Psoas muscle (tissue), 8 donors: ENCODE data around the gene CTF1. TPM values are rescaled to one million over a fixed set of nuclear protein-coding genes. Genes with fewer than 3 reads are reported as not detected.

Experiments used
- ATAC-seq, 4 donors: fragments of 200-7000 bp; cut with Tn5 transposase; one replicate each; pipeline ENCODE4 v1.9.1; 2020; ENCODE audit warnings: moderate library complexity in 3 of 4, mild to moderate bottlenecking in 2 of 4
- DNase-seq, 2 donors: peaks; one replicate each; pipeline ENCODE4 v3.0.0-alpha.2; 2020
- H3K27ac ChIP-seq: fragments of 200-600 bp; one replicate; pipeline ENCODE4 v1.8.0; 2022
- H3K27me3 ChIP-seq, 3 donors: fragments of 200-600 bp in 1 of 3; one replicate each; pipeline versions ENCODE4 v1.6.1 to v1.8.0; 2013 to 2022; ENCODE audit warnings: low read length in 2 of 3, mild to moderate bottlenecking in 2 of 3, moderate library complexity in 1 of 3; ENCODE audit not compliant: insufficient read depth in 3 of 3
- H3K36me3 ChIP-seq, 2 donors: fragments of 200-600 bp in 1 of 2; one replicate each; pipeline versions ENCODE4 v1.6.1 to v1.8.0; 2013 to 2022; ENCODE audit warnings: low read depth in 1 of 2, mild to moderate bottlenecking in 1 of 2, moderate library complexity in 1 of 2; ENCODE audit not compliant: insufficient read depth in 1 of 2
- H3K4me1 ChIP-seq: fragments of 200-600 bp; one replicate; pipeline ENCODE4 v1.8.0; 2022
- H3K4me3 ChIP-seq: fragments of 200-600 bp; one replicate; pipeline ENCODE4 v1.8.0; 2022; ENCODE audit warnings: mild to moderate bottlenecking
- H3K9me3 ChIP-seq: fragments of 200-600 bp; one replicate; pipeline ENCODE4 v1.8.0; 2022
- WGBS, 3 donors: extraction: QIAGEN DNeasy Blood & Tissue Kit; methylation state at CpG; one replicate each; pipeline versions ENCODE4 v1.1.6 to v1.1.7; 2013; 5-methylcytosine and 5-hydroxymethylcytosine counted together
- intact Hi-C, 2 donors: fragments of 100-400 bp; cut with DNase I; formaldehyde crosslinking; loops; one replicate each; pipeline versions ENCODE4 v1.11.0 to v1.14.2; 2022
- polyA plus RNA-seq, 3 donors: library from polyadenylated mRNA; stranded (reverse); fragments of 200-250 nt; gene quantifications; one replicate each; pipeline ENCODE4 v1.2.3, GENCODE V29; 2013
- total RNA-seq, 4 donors: library from RNA; stranded (reverse); fragmentation: NEBNext Ultra II Directional in 2 of 4; extraction: Animal tissue kit (Norgen Biotek cat#: 25700) in 2 of 4; gene quantifications; one replicate each; pipeline versions ENCODE4 v1.2.1 to v1.2.4, GENCODE V29; 2021 to 2023
- TF ChIP-seq, protein P1 (sequence below): fragments of 200-600 bp; IDR thresholded peaks from one replicate; pipeline ENCODE4 v1.8.0; 2022; ENCODE audit warnings: antibody characterized with exemption
- donor health status: healthy with polysubstance abuse.
- donor health status: DM: no; HTN: no; CAD: no; lungs with moderate emphysema.
- donor health status: Bipolar disorder and iron deficiency.
- donor health status: healthy.
- donor health status: DM: yes; HTN: yes; CAD: no.
- donor health status: DM: no; HTN: no; CAD: no.
- donor health status: DM: no; HTN: no; CAD: no.
- donor health status: DM: yes; HTN: yes; CAD: no.

Gene CTF1
- total and polyA plus RNA-seq, 7 donors = 4.9 to 16.6 (median 8.5) TPM

DNA sequence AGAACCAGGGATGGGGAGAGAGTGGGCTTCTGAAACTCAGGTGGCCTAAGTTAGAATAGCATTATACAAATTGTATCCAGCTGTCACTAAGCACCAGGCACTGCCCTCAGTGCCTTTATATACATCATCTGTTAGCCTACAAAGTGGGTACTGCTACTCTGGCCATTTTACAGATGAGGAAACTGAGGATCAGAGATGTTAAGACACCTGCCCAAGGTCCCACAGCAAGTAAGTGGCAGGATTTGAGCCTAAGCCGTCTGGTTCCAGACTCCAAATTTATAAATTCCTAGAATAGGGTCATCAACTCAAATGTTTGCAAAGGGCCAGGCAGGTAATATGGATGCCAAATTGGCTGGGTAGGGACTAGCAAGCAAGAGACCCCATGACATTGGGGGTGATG lies 54.8 kb downstream of the CTF1 start:
- Histone ChIP-seq H3K4me3 (no peak overlapping the region), H3K4me1 (peaks cover 19% of the 10 kb centered on the region), H3K27ac (peak overlapping the region; percentile 91), H3K9me3 (no peaks in the 10 kb centered on the region), H3K36me3 (no peaks in the 10 kb centered on the region), H3K27me3 (no peaks in the 10 kb centered on the region)
- intact Hi-C loops = no loop called here
- ATAC-seq (no peak), DNase-seq (no peak)
- TF ChIP-seq, protein P1, sequence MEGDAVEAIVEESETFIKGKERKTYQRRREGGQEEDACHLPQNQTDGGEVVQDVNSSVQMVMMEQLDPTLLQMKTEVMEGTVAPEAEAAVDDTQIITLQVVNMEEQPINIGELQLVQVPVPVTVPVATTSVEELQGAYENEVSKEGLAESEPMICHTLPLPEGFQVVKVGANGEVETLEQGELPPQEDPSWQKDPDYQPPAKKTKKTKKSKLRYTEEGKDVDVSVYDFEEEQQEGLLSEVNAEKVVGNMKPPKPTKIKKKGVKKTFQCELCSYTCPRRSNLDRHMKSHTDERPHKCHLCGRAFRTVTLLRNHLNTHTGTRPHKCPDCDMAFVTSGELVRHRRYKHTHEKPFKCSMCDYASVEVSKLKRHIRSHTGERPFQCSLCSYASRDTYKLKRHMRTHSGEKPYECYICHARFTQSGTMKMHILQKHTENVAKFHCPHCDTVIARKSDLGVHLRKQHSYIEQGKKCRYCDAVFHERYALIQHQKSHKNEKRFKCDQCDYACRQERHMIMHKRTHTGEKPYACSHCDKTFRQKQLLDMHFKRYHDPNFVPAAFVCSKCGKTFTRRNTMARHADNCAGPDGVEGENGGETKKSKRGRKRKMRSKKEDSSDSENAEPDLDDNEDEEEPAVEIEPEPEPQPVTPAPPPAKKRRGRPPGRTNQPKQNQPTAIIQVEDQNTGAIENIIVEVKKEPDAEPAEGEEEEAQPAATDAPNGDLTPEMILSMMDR = no peak
- WGBS, 3 donors = 70 to 78% (median 75%) methylated on average over 1 of the region's 1 CpG

DNA sequence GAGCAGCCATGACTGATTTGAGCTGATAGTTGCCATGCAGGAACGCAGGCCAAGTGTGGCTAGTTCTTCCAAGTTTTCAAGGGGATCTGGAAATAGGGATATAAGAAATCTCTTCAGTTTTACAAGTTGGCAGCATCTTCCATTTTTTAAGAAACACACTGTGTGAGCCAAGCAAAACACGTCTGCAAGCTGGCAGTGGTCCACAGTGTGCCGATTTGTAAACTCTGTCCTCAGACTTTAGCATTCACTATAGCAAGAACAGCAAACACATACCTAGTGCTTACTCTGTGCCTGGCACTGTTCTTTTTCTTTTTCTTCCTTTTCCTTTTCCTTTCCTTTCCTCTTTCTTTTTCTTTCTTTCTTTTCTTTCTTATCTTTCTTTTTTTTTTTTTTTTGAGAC lies 55.3 kb downstream of the CTF1 start:
- intact Hi-C loops = no loop called here
- Histone ChIP-seq H3K36me3 (no peaks in the 10 kb centered on the region), H3K27me3 (no peaks in the 10 kb centered on the region), H3K4me3 (no peak overlapping the region), H3K9me3 (no peaks in the 10 kb centered on the region), H3K27ac (peak overlapping the region; percentile 91), H3K4me1 (peaks cover 23% of the 10 kb centered on the region)
- ATAC-seq (no peak), DNase-seq (peak; percentile 74 to 81)
- 17 to 33% (median 26%) methylated on average over 3 of the region's 3 CpGs for WGBS, 3 donors
- TF ChIP-seq, protein P1 = no peak

DNA sequence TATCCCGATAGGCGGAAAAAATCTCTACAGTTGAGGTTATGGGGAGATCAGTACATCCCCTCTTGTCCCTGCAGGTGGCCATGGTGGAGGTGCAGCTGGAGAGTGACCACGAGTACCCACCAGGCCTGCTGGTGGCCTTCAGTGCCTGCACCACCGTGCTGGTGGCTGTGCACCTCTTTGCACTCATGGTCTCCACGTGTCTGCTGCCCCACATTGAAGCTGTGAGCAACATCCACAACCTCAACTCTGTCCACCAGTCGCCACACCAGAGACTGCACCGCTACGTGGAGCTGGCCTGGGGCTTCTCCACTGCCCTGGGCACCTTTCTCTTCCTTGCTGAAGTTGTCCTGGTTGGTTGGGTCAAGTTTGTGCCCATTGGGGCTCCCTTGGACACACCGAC lies 56.7 kb downstream of the CTF1 start:
- no peaks in the 10 kb centered on the region for H3K9me3 ChIP-seq
- no peaks in the 10 kb centered on the region for H3K36me3 ChIP-seq
- H3K27me3 ChIP-seq = no peaks in the 10 kb centered on the region
- DNase-seq = no peak
- 80 to 86% (median 83%) methylated on average over 9 of the region's 9 CpGs for WGBS, 3 donors
- intact Hi-C loops = no loop called here
- no peak for ATAC-seq
- TF ChIP-seq, protein P1 = no peak
- no peak overlapping the region for H3K4me3 ChIP-seq
- H3K27ac ChIP-seq = peak overlapping the region; percentile 5
- H3K4me1 ChIP-seq = peaks cover 25% of the 10 kb centered on the region

Other genes starting within 250 kb of the CTF1 start
- gene PRR14, start 245.7 kb upstream of the CTF1 start, total RNA-seq = 10 to 100 TPM; 13.4 to 26.4 (median 15.9) TPM
- gene PRR14, start 245.7 kb upstream of the CTF1 start, polyA plus RNA-seq = 10 to 100 TPM; 23.8 to 26.8 (median 25.5) TPM
- 10 to 100 TPM; 31.2 to 58.5 (median 38.6) TPM for gene FBRS, start 238.2 kb upstream of the CTF1 start, total RNA-seq
- 10 to 100 TPM; 24.8 to 35.5 (median 29.3) TPM for gene FBRS, start 238.2 kb upstream of the CTF1 start, polyA plus RNA-seq
- gene SRCAP, start 197.4 kb upstream of the CTF1 start, total RNA-seq = 10 to 100 TPM; 37.8 to 50.1 (median 45.2) TPM
- 10 to 100 TPM in 1 of 3 donors, 1 to 10 TPM in 2; 4.4 to 32.7 (median 4.5) TPM for gene SRCAP, start 197.4 kb upstream of the CTF1 start, polyA plus RNA-seq
- gene PHKG2, start 148.2 kb upstream of the CTF1 start, total RNA-seq = 10 to 100 TPM; 10.1 to 13.5 (median 12.9) TPM
- 10 to 100 TPM; 13.2 to 21.3 (median 13.8) TPM for gene PHKG2, start 148.2 kb upstream of the CTF1 start, polyA plus RNA-seq
- gene CFAP119, start 134.6 kb upstream of the CTF1 start, total RNA-seq = 1 to 10 TPM in 1 of 4 donors, under 1 TPM in 3; 0.52 to 2.4 (median 0.78) TPM
- gene CFAP119, start 134.6 kb upstream of the CTF1 start, polyA plus RNA-seq = 1 to 10 TPM in 1 of 3 donors, under 1 TPM in 2; 0.48 to 3.0 (median 0.63) TPM
- gene RNF40, start 134.3 kb upstream of the CTF1 start, total RNA-seq = 10 to 100 TPM; 26.8 to 49.1 (median 36.5) TPM
- 10 to 100 TPM; 29.1 to 42.2 (median 33.2) TPM for gene RNF40, start 134.3 kb upstream of the CTF1 start, polyA plus RNA-seq
- 10 to 100 TPM in 3 of 4 donors, 1 to 10 TPM in 1; 5.3 to 15.9 (median 13.1) TPM for gene ZNF629, start 109.4 kb upstream of the CTF1 start, total RNA-seq
- gene ZNF629, start 109.4 kb upstream of the CTF1 start, polyA plus RNA-seq = 1 to 10 TPM; 1.5 to 7.8 (median 4.4) TPM
- 10 to 100 TPM; 13.9 to 18.1 (median 15.1) TPM for gene BCL7C, start 2.5 kb upstream of the CTF1 start, total RNA-seq
- 10 to 100 TPM; 18.9 to 40.9 (median 30.2) TPM for gene BCL7C, start 2.5 kb upstream of the CTF1 start, polyA plus RNA-seq
- gene FBXL19, start 27.0 kb downstream of the CTF1 start, total RNA-seq = 1 to 10 TPM; 3.4 to 4.2 (median 4.1) TPM
- 1 to 10 TPM; 2.8 to 5.4 (median 2.8) TPM for gene FBXL19, start 27.0 kb downstream of the CTF1 start, polyA plus RNA-seq
- 1 to 10 TPM; 3.6 to 5.8 (median 5.5) TPM for gene ORAI3, start 52.5 kb downstream of the CTF1 start, total RNA-seq
- gene ORAI3, start 52.5 kb downstream of the CTF1 start, polyA plus RNA-seq = 1 to 10 TPM; 3.5 to 6.0 (median 4.0) TPM
- 10 to 100 TPM; 13.3 to 19.0 (median 16.2) TPM for gene SETD1A, start 61.1 kb downstream of the CTF1 start, total RNA-seq
- gene SETD1A, start 61.1 kb downstream of the CTF1 start, polyA plus RNA-seq = 10 to 100 TPM in 1 of 3 donors, 1 to 10 TPM in 2; 7.9 to 15.9 (median 9.4) TPM
- gene HSD3B7, start 88.6 kb downstream of the CTF1 start, total RNA-seq = 10 to 100 TPM in 1 of 4 donors, 1 to 10 TPM in 3; 3.2 to 12.8 (median 5.4) TPM
- gene HSD3B7, start 88.6 kb downstream of the CTF1 start, polyA plus RNA-seq = 1 to 10 TPM; 3.5 to 4.9 (median 4.1) TPM
- gene STX1B, start 114.0 kb downstream of the CTF1 start, total RNA-seq = under 1 TPM in 3 of 4 donors, not detected in 1; 0.11 to 0.64 (median 0.26) TPM
- gene STX1B, start 114.0 kb downstream of the CTF1 start, polyA plus RNA-seq = under 1 TPM; 0.04 to 0.14 (median 0.05) TPM
- gene STX4, start 136.9 kb downstream of the CTF1 start, total RNA-seq = 10 to 100 TPM; 47.6 to 57.8 (median 51.6) TPM
- gene STX4, start 136.9 kb downstream of the CTF1 start, polyA plus RNA-seq = 100 to 1,000 TPM in 1 of 3 donors, 10 to 100 TPM in 2; 61.8 to 123 (median 83.3) TPM
- gene ZNF668, start 177.6 kb downstream of the CTF1 start, total RNA-seq = 1 to 10 TPM; 5.3 to 7.5 (median 5.8) TPM
- gene ZNF668, start 177.6 kb downstream of the CTF1 start, polyA plus RNA-seq = 10 to 100 TPM in 2 of 3 donors, 1 to 10 TPM in 1; 7.2 to 12.3 (median 10.9) TPM
- gene ZNF646, start 177.8 kb downstream of the CTF1 start, total RNA-seq = 10 to 100 TPM in 2 of 4 donors, 1 to 10 TPM in 2; 8.4 to 22.6 (median 12.3) TPM
- 10 to 100 TPM in 1 of 3 donors, 1 to 10 TPM in 2; 4.0 to 20.8 (median 5.9) TPM for gene ZNF646, start 177.8 kb downstream of the CTF1 start, polyA plus RNA-seq
- under 1 TPM; 0.32 to 0.90 (median 0.48) TPM for gene PRSS53, start 192.3 kb downstream of the CTF1 start, total RNA-seq
- under 1 TPM; 0.17 to 0.56 (median 0.31) TPM for gene PRSS53, start 192.3 kb downstream of the CTF1 start, polyA plus RNA-seq
- 10 to 100 TPM; 13.3 to 17.8 (median 16.5) TPM for gene VKORC1, start 198.2 kb downstream of the CTF1 start, total RNA-seq
- gene VKORC1, start 198.2 kb downstream of the CTF1 start, polyA plus RNA-seq = 10 to 100 TPM; 28.6 to 57.0 (median 48.3) TPM
- gene BCKDK, start 211.8 kb downstream of the CTF1 start, total RNA-seq = 10 to 100 TPM; 36.7 to 72.8 (median 55.4) TPM
- 10 to 100 TPM; 46.6 to 58.6 (median 47.3) TPM for gene BCKDK, start 211.8 kb downstream of the CTF1 start, polyA plus RNA-seq
- gene KAT8, start 221.1 kb downstream of the CTF1 start, total RNA-seq = 10 to 100 TPM; 39.9 to 75.4 (median 61.2) TPM
- 10 to 100 TPM; 36.1 to 56.7 (median 51.2) TPM for gene KAT8, start 221.1 kb downstream of the CTF1 start, polyA plus RNA-seq
- gene PRSS8, start 239.1 kb downstream of the CTF1 start, total RNA-seq = not detected
- under 1 TPM in 2 of 3 donors, not detected in 1; 0.07 to 0.22 TPM for gene PRSS8, start 239.1 kb downstream of the CTF1 start, polyA plus RNA-seq